Erythroblast (primary cell): ENCODE measurements around the gene PIP4K2A.

Experiments used
- GATA1 ChIP-seq: IDR thresholded peaks from 2 replicates; pipeline ENCODE4 v1.6.1; 2011; ENCODE audit warnings: low read depth, mild to moderate bottlenecking, control low read depth, low read length, moderate library complexity
- POLR2A ChIP-seq: IDR thresholded peaks from 2 replicates; pipeline ENCODE4 v1.6.1; 2011; ENCODE audit warnings: mild to moderate bottlenecking, low read length

DNA sequence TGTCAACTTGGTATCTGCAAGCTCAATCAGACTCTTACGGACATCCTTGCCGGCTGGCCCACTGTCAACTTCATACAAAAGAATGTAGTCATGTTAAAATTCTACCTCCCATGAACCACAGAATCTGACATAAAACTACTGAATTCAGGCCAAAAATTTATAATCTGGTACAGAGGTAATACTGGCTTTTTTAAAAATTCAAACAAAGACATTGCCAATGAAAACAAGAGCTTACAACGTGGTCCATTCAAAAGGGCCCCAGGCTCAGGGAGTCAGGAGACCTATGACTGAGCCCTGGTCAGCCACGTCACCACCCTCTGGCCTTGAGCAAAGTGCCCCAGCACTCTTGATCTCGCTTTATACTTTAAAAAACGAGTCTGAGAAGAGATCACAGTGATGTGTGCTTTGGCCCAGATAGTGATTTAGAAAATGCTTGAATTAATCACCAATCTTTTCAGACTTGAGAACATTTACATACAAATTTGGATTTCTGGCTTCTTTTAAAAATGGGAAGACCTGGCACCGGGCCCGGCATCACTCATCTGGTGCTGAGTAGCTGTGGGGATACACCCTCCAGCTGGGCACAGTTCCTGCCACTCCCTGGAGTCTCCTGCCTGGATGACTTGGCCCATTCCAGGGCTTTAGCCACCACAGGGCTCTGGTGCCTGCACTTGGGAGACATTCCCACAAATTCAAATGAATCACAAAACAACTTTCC, 94.1 kb downstream of the PIP4K2A start:
- TF ChIP-seq POLR2A (no peak), GATA1 (no peak)
